OCI-LY1 (cell line): Measurements from ENCODE around the gene JMJD4.

Source experiments
- H2AFZ ChIP-seq: fragments of 200-600 bp; sonication (generic), shearing (Covaris generic); 2 replicates; pipeline ENCODE4 v1.6.0; 2014; ENCODE audit warnings: antibody characterized with exemption, mild to moderate bottlenecking, low read length
- H3F3A ChIP-seq: fragments of 200-600 bp; sonication (generic), shearing (Covaris generic); 2 replicates; pipeline ENCODE4 v1.6.0; 2014; ENCODE audit warnings: mild to moderate bottlenecking, antibody characterized with exemption, low read length, moderate library complexity; ENCODE audit not compliant: insufficient read depth
- H3K27ac ChIP-seq: fragments of 200-600 bp; sonication (generic); 2 replicates; pipeline ENCODE4 v1.5.1; 2014; ENCODE audit warnings: low read length, mixed run types, mild to moderate bottlenecking, low read depth; ENCODE audit not compliant: poor library complexity, severe bottlenecking
- H3K27me3 ChIP-seq: fragments of 200-600 bp; sonication (generic); 2 replicates; pipeline ENCODE4 v1.6.0; 2014; ENCODE audit warnings: antibody characterized with exemption, mild to moderate bottlenecking, low read length, moderate library complexity; ENCODE audit not compliant: insufficient read depth
- H3K36me3 ChIP-seq: fragments of 200-600 bp; sonication (generic); 2 replicates; pipeline ENCODE4 v1.6.1; 2014; ENCODE audit warnings: mild to moderate bottlenecking, antibody characterized with exemption, low read length, moderate library complexity, mixed read lengths; ENCODE audit not compliant: insufficient read depth
- H3K4me1 ChIP-seq: fragments of 200-600 bp; sonication (generic); 2 replicates; pipeline ENCODE4 v1.5.1; 2014; ENCODE audit warnings: mild to moderate bottlenecking, low read length, moderate library complexity; ENCODE audit not compliant: insufficient read depth, severe bottlenecking
- H3K4me2 ChIP-seq: fragments of 200-600 bp; sonication (generic), shearing (Covaris generic); 2 replicates; pipeline ENCODE4 v1.6.1; 2014; ENCODE audit warnings: low read length
- H3K4me3 ChIP-seq: fragments of 200-600 bp; sonication (generic); 2 replicates; pipeline ENCODE4 v1.5.1; 2014; ENCODE audit warnings: low read length, low read depth, mild to moderate bottlenecking, mixed read lengths; ENCODE audit not compliant: poor library complexity, severe bottlenecking
- H3K79me2 ChIP-seq: fragments of 200-600 bp; shearing (Covaris generic); 2 replicates; pipeline ENCODE4 v1.6.1; 2016; ENCODE audit warnings: mixed run types, low read length, mixed read lengths; ENCODE audit not compliant: insufficient read depth
- H3K9ac ChIP-seq: fragments of 200-600 bp; sonication (generic), shearing (Covaris generic); 2 replicates; pipeline ENCODE4 v1.6.1; 2014; ENCODE audit warnings: mild to moderate bottlenecking, low read length, mixed read lengths
- H3K9me2 ChIP-seq: fragments of 200-600 bp; sonication (generic), shearing (Covaris generic); 2 replicates; pipeline ENCODE4 v1.6.1; 2014; ENCODE audit warnings: low read depth, mild to moderate bottlenecking, low read length, mixed read lengths
- H3K9me3 ChIP-seq: fragments of 200-600 bp; shearing (Covaris generic); 2 replicates; pipeline ENCODE4 v1.6.1; 2014; ENCODE audit warnings: low read length, mixed read lengths
- H4K20me1 ChIP-seq: fragments of 200-600 bp; sonication (generic), shearing (Covaris generic); 2 replicates; pipeline ENCODE4 v1.6.0; 2016; ENCODE audit warnings: mild to moderate bottlenecking, low read length; ENCODE audit not compliant: insufficient read depth
- EZH2 ChIP-seq: fragments of 200-600 bp; sonication (generic), shearing (Covaris generic); IDR thresholded peaks from 2 replicates; pipeline ENCODE4 v1.8.0; 2017; ENCODE audit warnings: borderline replicate concordance, mixed run types, mild to moderate bottlenecking, antibody characterized with exemption, low read length, moderate library complexity, mixed read lengths
- TF ChIP-seq, protein P1 (sequence below): fragments of 200-600 bp; sonication (generic), shearing (Covaris generic); IDR thresholded peaks from 2 replicates; pipeline ENCODE4 v1.5.1; 2017; ENCODE audit warnings: mild to moderate bottlenecking, antibody characterized with exemption, low read length, moderate library complexity, mixed read lengths

The JMJD4 gene

DNA sequence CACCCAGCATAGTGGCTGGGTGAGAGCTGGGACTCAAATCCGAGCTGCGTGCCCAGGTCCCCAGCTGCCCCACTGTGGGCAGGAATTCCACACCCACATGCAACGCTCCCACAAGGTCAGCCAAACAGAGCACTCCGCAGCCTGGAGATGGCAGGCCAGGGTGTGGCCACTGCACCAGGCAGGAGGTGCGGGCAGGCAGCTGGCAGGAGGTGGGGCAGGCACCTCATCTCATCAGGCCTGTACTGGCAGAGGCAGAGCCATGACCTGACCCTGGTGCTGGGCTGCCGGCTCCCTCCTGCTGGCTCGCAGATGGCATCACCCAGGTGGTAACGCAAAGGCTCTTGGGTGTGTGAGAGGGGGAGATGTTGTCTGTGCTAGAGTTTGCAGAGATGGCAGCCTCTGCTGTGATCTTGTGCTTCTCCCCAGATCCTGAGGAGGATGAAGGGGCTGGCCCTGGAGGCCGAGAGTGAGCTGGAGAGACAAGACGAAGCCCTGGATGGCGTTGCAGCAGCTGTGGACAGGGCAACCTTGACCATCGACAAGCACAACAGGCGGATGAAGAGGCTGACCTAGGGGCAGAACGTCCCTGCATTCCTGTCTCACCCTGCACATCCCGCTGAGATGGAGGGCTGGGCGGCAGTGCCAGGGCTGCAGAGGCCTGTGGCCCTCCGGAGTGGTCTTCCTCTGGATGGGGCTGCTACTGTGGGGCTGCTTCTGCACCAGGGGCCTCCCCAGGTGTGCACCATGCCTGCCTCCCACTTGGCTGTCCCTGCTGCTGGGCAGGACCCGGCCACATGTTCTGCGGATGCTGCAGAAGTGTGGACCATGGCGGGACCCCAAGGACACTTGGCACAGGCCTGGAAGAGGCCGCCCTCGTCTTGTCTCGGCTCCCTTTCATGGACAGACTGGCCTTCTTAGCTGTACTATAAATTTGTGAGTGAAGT, 45.3 kb upstream of the JMJD4 start:
- Histone ChIP-seq H3F3A (no peaks in the 10 kb centered on the region), H3K9ac (no peak overlapping the region), H3K27me3 (no peaks in the 10 kb centered on the region), H3K27ac (no peak overlapping the region), H3K4me1 (no peaks in the 10 kb centered on the region), H4K20me1 (no peaks in the 10 kb centered on the region), H3K4me2 (no peak overlapping the region), H2AFZ (no peak overlapping the region), H3K4me3 (no peak overlapping the region), H3K36me3 (0 out of 2 replicates have a peak, but pooled peaks cover 3% of the 10 kb centered on the region), H3K9me2 (no peaks in the 10 kb centered on the region), H3K79me2 (no peaks in the 10 kb centered on the region), H3K9me3 (no peaks in the 10 kb centered on the region)
- TF ChIP-seq EZH2 = no peak
- TF ChIP-seq, protein P1, sequence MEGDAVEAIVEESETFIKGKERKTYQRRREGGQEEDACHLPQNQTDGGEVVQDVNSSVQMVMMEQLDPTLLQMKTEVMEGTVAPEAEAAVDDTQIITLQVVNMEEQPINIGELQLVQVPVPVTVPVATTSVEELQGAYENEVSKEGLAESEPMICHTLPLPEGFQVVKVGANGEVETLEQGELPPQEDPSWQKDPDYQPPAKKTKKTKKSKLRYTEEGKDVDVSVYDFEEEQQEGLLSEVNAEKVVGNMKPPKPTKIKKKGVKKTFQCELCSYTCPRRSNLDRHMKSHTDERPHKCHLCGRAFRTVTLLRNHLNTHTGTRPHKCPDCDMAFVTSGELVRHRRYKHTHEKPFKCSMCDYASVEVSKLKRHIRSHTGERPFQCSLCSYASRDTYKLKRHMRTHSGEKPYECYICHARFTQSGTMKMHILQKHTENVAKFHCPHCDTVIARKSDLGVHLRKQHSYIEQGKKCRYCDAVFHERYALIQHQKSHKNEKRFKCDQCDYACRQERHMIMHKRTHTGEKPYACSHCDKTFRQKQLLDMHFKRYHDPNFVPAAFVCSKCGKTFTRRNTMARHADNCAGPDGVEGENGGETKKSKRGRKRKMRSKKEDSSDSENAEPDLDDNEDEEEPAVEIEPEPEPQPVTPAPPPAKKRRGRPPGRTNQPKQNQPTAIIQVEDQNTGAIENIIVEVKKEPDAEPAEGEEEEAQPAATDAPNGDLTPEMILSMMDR = no peak

DNA sequence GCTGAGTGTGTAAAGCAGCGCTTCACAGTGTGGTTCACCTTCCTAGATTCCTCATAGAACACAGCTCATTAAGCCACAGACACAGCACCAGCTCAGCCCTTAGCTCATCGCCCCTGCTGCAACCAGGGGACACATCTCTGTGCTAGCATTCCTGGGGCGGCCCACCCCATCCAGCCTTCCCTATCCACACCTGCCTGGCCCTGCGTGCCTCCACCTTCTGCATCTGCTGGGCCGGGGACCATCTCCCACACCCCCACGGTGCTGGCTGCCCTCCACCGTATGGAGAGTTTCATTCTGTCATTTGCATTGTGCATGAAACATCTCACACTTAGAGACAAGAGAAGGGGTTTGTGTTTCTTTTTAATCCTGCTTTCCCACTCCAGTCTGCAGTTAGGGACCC, 44.6 kb upstream of the JMJD4 start:
- Histone ChIP-seq H3K4me1 (no peaks in the 10 kb centered on the region), H3K9me3 (no peaks in the 10 kb centered on the region), H3K27me3 (no peaks in the 10 kb centered on the region), H3K79me2 (no peaks in the 10 kb centered on the region), H3F3A (no peaks in the 10 kb centered on the region), H4K20me1 (no peaks in the 10 kb centered on the region), H2AFZ (no peak overlapping the region), H3K36me3 (0 out of 2 replicates have a peak, but pooled peaks cover 3% of the 10 kb centered on the region), H3K4me3 (no peak overlapping the region), H3K9me2 (no peaks in the 10 kb centered on the region), H3K4me2 (no peak overlapping the region), H3K27ac (no peak overlapping the region), H3K9ac (no peak overlapping the region)
- no peak for TF ChIP-seq EZH2
- TF ChIP-seq, protein P1 = no peak

DNA sequence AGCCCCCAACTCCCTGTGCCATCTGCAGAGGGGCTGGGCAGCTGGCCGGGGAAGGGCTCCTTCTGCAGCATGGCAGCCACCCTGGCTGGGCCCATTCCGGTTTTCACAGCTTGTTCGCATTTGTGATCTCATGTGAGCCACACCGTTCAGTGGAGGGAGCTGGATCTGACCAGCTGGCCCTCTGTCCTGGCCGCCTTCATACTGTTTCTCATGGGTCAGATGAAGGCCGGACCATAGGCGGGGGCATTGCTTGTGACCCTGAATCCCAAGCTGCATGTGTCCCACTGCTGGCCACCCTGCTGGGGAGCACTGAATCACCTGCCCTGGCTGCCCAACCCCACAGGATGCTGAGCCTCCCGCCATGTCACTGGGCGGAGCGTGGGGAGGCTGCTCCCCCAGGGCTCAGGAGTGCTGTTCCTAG, 43.9 kb upstream of the JMJD4 start:
- Histone ChIP-seq H3K27ac (no peak overlapping the region), H3K79me2 (no peaks in the 10 kb centered on the region)

More for the DNA sequence above, 43.9 kb upstream of the JMJD4 start:
- Histone ChIP-seq H3K9ac (no peak overlapping the region), H3K9me2 (no peaks in the 10 kb centered on the region), H3K36me3 (0 out of 2 replicates have a peak, but pooled peaks cover 3% of the 10 kb centered on the region), H2AFZ (no peak overlapping the region), H3K9me3 (no peaks in the 10 kb centered on the region), H3F3A (no peaks in the 10 kb centered on the region), H3K4me2 (no peak overlapping the region), H3K4me3 (no peak overlapping the region), H4K20me1 (no peaks in the 10 kb centered on the region), H3K4me1 (no peaks in the 10 kb centered on the region), H3K27me3 (no peaks in the 10 kb centered on the region)
- TF ChIP-seq EZH2 = no peak
- TF ChIP-seq, protein P1 = no peak
